NCI-H1417 treated with DMSO at 0.1 percent for 48 hours (cell line): Measurements from ENCODE around the gene EWSR1.
A peak's percentile ranks its signal among the peaks of the same experiment; 100 is the strongest.
"Not testable (repeated sequence)": the region's sequence is repeated elsewhere in the genome, so short reads cannot be mapped to it uniquely, and the experiment has no call there.

Experiments used
- DNase-seq: peaks from one replicate; lab custom pipeline; 2025; lab: John Stamatoyannopoulos, UW

EWSR1 gene

DNA sequence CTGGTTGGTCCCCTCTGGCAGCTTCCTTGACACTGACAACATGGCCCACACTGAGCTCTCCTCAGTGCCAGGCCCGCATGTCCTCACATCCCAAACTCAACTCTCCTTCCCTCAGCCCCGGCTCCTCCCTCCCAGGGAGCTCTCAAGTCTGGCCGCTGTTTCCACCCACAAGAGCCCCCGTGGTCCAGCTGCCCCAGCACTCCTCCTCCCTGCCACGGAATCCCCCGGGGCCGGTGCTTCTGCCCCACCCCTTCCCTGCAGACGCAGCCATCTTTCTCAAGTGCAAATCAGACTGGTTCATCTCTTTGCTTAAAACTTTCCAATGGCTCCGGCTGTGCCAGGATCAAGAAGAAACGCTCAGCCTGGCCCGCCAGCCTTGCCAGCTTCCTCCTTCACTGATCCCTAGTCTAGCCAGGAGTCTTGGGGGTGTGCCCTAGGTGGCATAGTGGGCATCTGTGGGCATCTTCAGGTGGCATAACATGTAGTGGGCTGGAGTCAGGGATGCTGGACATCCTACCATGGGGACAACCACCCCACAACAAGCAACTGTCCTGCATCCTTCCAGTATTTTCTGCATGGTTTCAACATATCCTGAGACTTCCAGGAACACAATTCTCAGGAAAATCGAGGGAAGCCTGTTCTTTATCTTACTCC is 69.7 kb downstream of the EWSR1 start:
- DNase-seq, result no peak

DNA sequence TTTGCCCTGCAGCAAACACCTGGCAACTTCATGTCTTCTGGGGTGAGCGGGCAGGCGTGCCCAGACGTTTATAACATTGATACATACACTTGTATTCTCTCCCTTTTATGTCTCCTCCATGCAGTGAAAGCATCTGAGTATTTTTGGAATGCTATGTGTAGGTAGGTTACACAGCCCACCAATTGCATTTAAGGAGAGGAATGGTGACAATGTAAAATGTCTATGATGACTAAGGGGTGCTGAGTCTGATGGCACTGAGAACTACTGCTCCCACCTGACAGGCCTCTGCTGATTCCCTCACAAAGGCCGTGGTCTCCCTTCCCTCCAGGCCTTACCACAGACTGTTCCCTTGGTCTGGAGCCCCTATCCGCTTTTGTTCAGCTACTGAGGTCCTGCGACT is 70.3 kb downstream of the EWSR1 start:
- no peak for DNase-seq

DNA sequence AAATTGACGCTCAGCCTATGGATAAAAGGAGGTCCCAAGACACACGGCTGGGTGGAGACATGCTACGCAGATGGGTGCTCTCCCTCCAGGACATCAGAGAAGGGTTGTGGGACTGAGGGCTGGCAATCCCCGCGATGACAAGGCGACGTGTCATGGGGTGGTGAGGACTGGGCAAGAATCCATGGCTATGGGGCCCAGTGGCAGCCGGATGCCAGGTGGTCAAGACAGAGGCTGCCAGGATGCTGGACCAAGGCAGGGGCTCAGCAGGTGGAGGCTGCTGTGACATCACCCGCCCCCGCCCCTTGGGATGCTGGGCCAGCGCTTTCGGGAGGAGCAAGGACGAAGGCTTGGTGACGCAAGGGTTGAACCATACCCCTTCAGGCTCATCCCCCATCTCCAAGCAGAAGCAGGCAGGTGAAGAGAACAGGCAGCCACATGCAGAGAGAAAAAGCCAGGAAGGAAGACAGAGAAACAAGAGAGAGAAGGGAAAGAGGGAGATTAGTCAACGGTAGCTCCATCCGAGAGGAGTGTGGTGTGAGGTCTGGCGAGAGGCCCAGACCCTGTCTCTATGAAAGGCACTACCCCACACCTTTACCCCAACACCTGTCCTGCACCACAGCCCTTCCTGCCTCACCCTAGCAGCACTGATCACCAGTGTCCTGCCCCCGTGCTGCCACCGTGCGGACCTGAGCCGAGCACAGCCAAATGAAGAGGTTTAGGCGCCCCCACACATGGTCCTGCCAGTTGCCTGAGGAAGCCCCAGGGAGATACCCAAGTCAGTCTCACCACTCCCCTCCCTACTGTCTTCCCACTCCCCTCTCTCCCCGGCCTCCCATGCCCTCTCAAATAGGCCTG is 71.5 kb downstream of the EWSR1 start:
- no peak for DNase-seq

DNA sequence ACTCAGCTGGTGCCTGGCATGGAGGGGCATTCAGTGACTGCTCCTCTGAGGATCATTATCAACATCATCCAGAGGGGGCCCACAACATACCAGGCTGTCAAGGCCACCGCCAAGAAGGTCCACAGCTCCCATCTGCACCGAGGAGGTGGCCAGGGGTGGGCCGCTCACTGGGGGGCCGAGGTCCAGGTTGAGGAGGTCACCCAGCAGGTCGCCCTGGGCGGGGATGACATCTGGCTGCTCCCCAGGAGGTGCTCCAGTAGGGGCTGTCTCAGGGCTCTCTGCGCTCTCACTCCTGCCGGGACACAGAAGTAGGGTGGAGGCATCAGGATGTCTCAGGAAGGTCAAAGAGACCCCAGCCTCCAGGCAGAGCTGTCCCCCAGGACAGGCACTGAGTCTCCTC is 72.5 kb downstream of the EWSR1 start:
- no peak for DNase-seq

DNA sequence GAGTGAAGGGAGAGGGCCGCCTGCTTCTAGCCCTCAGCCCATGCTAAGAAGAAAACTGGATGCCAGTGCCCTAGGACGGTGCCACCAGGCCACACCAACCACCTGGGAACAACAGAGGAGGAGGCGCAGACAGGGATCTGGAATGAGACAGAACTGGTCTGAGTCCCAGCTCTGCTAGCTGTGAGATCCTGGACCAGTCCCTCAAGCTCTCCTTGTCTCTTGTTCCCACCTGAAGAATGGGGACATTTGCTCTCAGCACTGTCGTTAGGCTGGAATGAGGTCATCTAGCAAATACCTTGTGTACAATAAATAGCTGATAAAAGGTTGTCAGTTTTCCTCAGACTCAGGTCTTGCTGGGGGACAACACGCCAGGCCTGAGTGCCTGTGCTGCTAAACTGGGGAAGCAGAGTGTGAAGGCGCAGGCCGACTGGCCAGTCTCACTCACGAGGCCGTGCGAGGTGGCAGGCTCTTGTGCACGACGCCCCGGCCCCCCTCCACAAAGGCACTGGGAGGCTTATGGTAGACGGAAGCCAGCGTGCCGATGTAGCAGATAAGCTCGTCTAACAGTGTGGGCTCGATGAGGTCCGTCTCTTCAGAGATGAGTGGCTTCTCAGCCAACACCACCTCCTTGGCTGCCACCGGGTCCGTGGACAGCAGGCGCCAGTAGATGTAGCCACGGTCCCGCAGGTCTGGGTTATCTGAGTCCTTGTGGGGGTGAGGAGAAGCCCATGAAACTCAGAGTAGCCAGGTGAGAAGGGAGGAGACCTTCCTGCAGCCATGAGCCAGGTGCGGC is 73.2 kb downstream of the EWSR1 start:
- DNase-seq, result no peak

DNA sequence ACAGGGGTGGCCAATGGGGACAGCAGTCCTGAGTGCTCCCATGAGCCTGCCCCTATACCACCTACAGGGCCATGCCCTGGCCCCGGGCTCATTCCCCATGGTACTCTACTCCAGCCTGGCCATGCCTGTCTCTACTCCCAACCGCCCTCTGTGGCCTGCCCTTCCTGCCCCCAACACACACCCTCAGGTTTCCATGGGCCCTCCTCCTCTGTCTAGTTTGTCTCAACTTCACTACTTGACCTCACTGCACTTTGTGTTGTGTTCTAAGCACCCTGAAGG is 73.7 kb downstream of the EWSR1 start:
- DNase-seq, result no peak

DNA sequence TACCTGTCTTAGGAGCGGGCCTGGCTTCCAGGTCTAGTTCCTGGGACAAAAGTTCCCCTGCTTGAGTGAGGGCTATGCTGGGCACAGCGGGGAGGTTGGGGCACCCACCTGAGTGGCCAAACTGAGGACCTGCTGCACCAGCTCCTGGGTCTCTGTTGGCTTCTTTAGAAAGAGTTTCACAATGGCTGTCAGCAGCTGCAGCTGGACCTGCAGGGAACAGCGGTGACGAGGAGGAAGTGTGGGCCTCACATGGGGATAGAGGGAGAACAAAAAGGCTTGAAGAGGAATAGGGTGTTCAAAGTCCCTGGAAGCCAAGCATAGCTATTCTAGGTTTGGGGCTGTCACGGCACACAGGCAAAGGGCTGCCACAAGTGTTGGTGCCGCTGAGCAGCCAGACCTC is 74.1 kb downstream of the EWSR1 start:
- no peak for DNase-seq

DNA sequence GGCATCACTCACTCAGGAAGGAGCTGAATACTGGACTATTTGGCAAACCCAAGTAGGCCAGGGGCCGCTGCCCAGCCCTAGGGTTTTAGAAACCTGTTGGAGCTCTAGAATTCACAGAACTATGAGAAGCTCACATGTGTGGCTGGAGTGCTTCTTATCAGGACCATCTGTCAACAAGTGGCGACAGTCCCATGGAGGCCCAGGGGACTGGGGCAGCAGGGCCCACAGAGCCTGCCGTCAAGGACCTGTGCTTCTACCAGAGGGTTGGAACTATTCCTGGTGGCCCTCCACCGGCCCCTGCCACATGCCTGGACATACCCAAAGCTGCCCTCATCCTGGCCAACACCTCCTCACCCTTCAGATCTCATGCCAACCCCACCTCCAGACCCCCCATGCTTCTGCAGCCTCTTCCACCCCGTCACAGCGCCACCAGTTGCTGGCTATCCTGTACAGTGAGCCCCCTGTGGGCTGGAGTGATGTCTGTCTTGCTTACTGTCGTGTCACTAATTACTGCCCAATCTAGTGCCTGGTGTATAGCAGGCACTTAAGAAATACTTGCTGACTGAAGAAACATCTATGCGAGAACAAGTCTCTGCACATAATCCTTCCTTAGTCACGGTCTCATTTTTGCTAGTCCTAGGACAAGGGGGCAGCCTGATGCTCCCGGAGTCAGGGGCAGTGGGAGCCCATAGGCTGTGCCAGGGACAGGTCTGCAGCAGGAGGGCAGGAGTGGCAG is 74.7 kb downstream of the EWSR1 start:
- DNase-seq, result no peak

DNA sequence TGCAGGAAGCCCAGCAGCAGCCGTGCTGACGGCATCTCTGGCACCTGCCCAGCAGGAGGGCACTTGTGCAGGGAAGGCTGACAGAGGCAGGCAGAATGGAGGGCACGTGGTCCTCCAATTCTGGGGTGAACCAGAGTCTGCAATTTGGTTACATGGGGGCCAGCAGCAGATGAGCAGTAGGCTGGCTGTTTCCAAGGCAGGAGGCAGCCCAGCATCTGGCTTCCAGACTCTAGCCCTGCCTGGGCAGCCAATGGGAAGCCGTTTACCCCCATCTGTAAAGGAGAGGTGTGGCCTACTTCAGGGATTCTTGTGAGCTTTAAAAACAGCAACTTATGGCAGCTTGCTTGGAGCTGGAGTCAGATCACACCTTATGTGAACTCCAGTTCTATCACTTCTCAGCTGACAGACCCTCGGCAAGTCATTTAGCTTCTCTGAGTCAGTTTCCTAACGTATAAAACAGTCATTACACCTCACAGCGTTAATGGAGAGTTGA is 75.3 kb downstream of the EWSR1 start:
- no peak for DNase-seq

DNA sequence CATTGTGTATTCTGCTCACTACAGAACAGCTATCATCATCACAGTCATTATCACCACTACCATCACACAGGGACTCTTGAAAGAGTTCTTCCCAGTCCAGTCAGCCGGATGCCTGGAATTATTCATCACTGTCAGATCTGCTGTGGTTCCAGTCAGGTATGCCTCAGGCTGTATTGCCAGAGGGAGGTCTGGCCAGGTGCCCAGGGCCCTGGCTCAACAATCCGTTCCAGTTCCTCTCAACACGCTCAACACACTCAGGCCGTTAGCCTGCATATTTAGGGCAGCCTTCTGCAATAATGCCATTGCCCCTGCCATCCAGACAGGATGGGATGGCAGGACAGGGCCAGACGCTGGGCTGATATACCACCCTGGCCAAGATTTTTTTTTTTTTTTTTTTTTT is 76.1 kb downstream of the EWSR1 start:
- DNase-seq, result peak; percentile 43

DNA sequence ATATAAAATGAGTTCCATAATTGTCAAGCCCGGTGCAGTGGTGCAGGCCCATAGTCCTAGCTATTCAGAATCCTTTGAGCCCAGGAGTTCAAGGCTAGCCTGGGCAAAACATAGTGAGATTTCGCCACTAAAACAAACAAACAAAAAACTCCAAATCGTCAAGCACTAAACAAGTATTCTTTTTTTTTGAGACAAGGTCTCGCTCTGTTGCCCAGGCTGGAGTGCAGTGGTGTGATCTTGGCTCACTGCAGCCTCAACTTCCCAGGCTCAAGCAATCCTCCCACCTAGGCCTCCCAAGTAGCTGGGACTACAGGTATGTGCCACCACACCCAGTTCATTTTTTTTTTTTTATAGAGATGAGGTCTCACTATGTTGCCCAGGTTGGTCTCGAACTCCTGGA is 76.8 kb downstream of the EWSR1 start:
- not testable (repeated sequence) for DNase-seq

DNA sequence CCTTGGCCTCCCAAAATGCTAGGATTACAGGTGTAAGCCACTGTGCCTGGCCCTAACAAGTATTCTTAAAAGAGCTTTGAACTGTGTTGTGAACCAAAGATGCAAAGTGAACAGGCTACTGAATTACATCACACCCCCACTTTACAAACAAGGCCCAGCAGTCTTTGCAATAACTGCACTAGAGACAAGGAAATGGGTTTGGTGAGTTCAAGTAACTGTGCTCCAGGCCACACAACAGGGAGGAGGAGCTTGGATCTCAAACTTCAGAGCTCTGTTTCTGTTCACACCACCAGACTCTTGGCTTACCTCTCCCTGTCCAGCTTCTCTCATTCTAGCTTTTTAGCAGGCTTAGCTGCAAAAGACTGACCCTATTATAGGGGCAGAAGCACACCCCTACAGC is 77.9 kb downstream of the EWSR1 start:
- no peak for DNase-seq

DNA sequence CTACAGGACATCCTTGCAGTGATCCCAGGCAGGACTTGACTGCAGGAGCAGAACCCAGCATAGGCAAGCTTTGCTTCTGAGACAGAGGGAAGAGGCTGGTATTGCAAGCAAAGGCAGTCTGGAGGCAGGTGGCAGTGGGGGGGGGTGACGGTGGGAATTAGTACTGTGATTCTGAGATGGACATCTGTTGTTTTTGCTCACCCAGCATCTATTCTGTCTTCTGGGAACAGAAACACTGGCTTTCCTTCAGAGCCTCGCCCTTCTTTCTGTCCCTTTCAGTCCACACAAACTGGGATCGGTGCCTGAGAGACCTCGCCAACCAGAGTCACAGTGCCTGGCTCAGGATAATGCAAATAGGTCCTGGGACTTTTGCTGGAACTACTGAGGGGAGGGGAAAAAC is 78.6 kb downstream of the EWSR1 start:
- no peak for DNase-seq

DNA sequence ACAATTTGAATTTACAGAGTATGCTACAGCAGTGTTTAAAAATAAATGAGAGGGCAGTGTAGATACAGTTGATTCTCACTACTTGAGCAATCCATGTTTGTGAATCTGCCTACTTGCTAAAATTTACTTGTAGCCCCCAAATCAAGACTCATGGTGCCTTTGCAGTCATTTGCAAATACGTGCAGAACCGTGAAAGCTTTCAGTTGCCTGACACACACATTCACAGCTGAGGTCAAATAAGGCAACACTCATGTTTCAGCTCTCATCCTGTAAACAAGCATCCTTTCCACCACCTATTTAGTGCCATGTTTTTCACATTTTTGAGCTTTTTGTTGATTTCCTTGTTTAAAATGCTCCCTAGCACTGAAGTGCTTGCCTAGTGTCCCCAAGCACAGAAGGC is 80.0 kb downstream of the EWSR1 start:
- no peak for DNase-seq

DNA sequence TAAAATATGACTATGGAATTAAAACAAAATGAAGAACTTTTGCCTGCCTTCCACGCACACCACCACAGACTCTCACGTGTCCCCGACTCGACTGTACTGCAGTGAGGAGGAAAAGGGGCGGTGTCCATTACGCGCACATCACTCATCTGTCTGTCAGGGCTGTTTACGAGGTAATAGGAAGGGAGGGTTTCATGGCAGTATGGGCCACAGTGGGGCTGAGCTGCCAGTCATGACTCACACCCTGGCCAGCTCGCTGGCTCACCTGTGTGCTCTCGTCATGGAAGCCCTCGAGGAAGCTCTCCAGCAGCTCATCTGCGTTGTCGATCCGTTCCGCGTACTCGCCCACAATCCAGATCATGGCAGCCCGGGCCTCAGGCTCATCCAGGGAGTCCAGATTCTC is 80.9 kb downstream of the EWSR1 start:
- DNase-seq, result no peak
